ENCODE measurements around the gene SETD2. TPM values are rescaled to one million over a fixed set of nuclear protein-coding genes. Genes with fewer than 3 reads are reported as not detected.
A peak's percentile ranks its signal among the peaks of the same experiment; 100 is the strongest.

SETD2 gene
- total and polyA plus RNA-seq, 9 of the 15 experiments (the other 6 are each of a cell fraction or from before 2014, with no cell fraction given) = 8.2 to 44.0 (median 33.6) TPM

DNA sequence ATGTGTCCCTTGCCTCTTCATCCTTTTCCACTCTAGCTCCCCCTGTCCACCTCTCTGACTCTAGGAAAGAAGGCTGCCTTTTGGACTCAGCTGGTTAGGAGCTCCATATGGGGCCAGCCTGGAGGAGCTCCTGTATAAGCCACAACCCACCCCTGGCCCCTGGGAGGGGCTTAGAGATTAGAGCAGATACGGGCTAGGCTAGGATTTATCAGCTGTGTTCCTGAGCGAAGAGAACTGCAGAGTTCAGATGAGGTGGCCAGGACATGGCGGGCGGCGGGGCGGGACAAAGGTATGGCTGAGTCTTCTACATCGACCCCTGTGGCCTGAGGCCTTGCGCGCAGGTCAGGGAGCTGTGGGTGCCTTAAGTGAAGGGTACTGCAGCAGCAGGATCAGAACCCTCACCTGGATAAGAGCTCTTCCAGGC lies 176.6 kb downstream of the SETD2 start (continued):
- TF ChIP-seq MAZ (CRISPR knock-in tag; conservative IDR thresholded peaks at IDR 0.05 in 1 of 2, IDR thresholded peaks at IDR 0.05 in 1 of 2) (peak in 1 of 2 experiments; percentile 62; a peak in 1 of 4 replicates), RBFOX2 (IDR thresholded peaks at IDR 0.05; ENCODE audit: low read depth, low read length) (peak; percentile 92), NBN (IDR thresholded peaks at IDR 0.05; ENCODE audit: low read depth) (0 out of 2 replicates have a peak, but pooled peaks have one; percentile 72), ZNF408 (CRISPR knock-in tag; IDR thresholded peaks at IDR 0.05; ENCODE audit: low read depth) (no peak), ZNF436 (CRISPR knock-in tag; IDR thresholded peaks at IDR 0.05) (no peak), NFE2 (IDR thresholded peaks at IDR 0.05; ENCODE audit: low read depth) (peak; percentile 45; the same call in 1 of the 2 replicates), ZNF431 (CRISPR knock-in tag; IDR thresholded peaks at IDR 0.05) (no peak), CSDE1 (IDR thresholded peaks at IDR 0.05) (no peak), NEUROD1 (IDR thresholded peaks at IDR 0.05; ENCODE audit: borderline replicate concordance, low read depth, low read length, partially characterized antibody) (peak; percentile 57), FOXA3 (CRISPR knock-in tag; conservative IDR thresholded peaks at IDR 0.05 in 1 of 2, IDR thresholded peaks at IDR 0.05 in 1 of 2) (0 out of 4 replicates have a peak, but pooled peaks of 1 of the 2 experiments have one; percentile 4), MCM7 (IDR thresholded peaks at IDR 0.05) (no peak), ZFX (CRISPR knock-in tag; IDR thresholded peaks at IDR 0.05) (peak; percentile 76; the same call in 1 of the 2 replicates), HMG20B (CRISPR knock-in tag; IDR thresholded peaks at IDR 0.05) (no peak), YY1 (IDR thresholded peaks at IDR 0.05; ENCODE audit: borderline replicate concordance in 1 of 3, control insufficient read depth in 1 of 3, extremely low read depth in 1 of 3, insufficient read depth in 3 of 3, insufficient read length in 1 of 3, insufficient replicate concordance in 2 of 3, low read depth in 1 of 3, low read length in 2 of 3) (peak in 2 of 3 experiments; percentile 46 to 83), CREM (IDR thresholded peaks at IDR 0.05; ENCODE audit: low read depth) (peak; percentile 5; the same call in 1 of the 2 replicates), ZBTB7A (IDR thresholded peaks at IDR 0.05; ENCODE audit: borderline replicate concordance, control insufficient read depth, low read depth, low read length) (peak; percentile 86), RBM14 (IDR thresholded peaks at IDR 0.05; ENCODE audit: borderline replicate concordance, insufficient read depth, low read depth, low read length) (no peak), RFX7 (CRISPR knock-in tag; IDR thresholded peaks at IDR 0.05) (no peak)
- TF ChIP-seq, protein P1, sequence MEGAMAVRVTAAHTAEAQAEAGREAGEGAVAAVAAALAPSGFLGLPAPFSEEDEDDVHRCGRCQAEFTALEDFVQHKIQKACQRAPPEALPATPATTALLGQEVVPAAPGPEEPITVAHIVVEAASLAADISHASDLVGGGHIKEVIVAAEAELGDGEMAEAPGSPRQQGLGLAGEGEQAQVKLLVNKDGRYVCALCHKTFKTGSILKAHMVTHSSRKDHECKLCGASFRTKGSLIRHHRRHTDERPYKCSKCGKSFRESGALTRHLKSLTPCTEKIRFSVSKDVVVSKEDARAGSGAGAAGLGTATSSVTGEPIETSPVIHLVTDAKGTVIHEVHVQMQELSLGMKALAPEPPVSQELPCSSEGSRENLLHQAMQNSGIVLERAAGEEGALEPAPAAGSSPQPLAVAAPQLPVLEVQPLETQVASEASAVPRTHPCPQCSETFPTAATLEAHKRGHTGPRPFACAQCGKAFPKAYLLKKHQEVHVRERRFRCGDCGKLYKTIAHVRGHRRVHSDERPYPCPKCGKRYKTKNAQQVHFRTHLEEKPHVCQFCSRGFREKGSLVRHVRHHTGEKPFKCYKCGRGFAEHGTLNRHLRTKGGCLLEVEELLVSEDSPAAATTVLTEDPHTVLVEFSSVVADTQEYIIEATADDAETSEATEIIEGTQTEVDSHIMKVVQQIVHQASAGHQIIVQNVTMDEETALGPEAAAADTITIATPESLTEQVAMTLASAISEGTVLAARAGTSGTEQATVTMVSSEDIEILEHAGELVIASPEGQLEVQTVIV (CRISPR knock-in tag; IDR thresholded peaks at IDR 0.05; ENCODE audit: borderline replicate concordance) = no peak
- TF ChIP-seq, protein P2, sequence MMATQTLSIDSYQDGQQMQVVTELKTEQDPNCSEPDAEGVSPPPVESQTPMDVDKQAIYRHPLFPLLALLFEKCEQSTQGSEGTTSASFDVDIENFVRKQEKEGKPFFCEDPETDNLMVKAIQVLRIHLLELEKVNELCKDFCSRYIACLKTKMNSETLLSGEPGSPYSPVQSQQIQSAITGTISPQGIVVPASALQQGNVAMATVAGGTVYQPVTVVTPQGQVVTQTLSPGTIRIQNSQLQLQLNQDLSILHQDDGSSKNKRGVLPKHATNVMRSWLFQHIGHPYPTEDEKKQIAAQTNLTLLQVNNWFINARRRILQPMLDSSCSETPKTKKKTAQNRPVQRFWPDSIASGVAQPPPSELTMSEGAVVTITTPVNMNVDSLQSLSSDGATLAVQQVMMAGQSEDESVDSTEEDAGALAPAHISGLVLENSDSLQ (IDR thresholded peaks at IDR 0.05) = peak; percentile 26; the same call in 1 of the 2 replicates
- TF ChIP-seq, protein P3, sequence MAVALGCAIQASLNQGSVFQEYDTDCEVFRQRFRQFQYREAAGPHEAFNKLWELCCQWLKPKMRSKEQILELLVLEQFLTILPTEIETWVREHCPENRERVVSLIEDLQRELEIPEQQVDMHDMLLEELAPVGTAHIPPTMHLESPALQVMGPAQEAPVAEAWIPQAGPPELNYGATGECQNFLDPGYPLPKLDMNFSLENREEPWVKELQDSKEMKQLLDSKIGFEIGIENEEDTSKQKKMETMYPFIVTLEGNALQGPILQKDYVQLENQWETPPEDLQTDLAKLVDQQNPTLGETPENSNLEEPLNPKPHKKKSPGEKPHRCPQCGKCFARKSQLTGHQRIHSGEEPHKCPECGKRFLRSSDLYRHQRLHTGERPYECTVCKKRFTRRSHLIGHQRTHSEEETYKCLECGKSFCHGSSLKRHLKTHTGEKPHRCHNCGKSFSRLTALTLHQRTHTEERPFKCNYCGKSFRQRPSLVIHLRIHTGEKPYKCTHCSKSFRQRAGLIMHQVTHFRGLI (CRISPR knock-in tag; IDR thresholded peaks at IDR 0.05) = no peak
